ENCODE data around the gene MACROD1.

DNA sequence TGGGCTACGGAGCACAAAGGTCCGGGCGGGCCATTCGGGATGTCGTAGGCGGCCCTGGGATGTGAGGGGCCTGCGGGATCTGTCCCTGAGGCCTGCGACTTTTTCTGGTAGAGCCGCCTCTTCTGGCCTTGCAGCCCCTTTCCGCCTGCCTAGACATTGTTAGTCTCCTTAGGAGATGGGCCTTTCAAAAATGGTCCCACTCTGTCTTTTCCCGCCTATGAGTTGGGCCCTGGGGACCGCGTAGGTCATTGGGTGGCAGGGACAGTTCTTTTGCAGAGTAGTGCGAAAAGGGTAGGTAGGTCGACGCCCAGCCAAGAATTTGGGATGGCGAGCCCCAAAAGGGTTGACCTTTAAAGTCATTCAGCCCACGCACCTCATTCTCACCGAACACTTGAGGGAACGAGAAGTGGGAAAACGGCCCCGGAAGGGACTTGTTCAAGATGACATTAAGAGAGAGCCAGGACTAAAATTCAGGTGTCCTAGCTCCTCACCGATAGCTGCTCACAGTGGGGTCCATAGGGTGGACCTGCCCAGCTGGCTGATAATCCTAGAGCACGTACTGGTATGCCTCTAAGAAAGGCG lies 178.9 kb downstream of the MACROD1 start:
- TF ChIP-seq, protein P1, sequence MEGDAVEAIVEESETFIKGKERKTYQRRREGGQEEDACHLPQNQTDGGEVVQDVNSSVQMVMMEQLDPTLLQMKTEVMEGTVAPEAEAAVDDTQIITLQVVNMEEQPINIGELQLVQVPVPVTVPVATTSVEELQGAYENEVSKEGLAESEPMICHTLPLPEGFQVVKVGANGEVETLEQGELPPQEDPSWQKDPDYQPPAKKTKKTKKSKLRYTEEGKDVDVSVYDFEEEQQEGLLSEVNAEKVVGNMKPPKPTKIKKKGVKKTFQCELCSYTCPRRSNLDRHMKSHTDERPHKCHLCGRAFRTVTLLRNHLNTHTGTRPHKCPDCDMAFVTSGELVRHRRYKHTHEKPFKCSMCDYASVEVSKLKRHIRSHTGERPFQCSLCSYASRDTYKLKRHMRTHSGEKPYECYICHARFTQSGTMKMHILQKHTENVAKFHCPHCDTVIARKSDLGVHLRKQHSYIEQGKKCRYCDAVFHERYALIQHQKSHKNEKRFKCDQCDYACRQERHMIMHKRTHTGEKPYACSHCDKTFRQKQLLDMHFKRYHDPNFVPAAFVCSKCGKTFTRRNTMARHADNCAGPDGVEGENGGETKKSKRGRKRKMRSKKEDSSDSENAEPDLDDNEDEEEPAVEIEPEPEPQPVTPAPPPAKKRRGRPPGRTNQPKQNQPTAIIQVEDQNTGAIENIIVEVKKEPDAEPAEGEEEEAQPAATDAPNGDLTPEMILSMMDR (IDR thresholded peaks at IDR 0.05) = no peak
- TF ChIP-seq POLR2A (IDR thresholded peaks at IDR 0.05) = no peak
